Measurements from ENCODE around the gene ZFP36L2. TPM values are rescaled to one million over a fixed set of nuclear protein-coding genes. Genes with fewer than 3 reads are reported as not detected.

Gene ZFP36L2
- total and polyA plus RNA-seq, 9 of the 15 experiments (the other 6 are each of a cell fraction or from before 2014, with no cell fraction given) = 4.1 to 60.6 (median 20.3) TPM

DNA sequence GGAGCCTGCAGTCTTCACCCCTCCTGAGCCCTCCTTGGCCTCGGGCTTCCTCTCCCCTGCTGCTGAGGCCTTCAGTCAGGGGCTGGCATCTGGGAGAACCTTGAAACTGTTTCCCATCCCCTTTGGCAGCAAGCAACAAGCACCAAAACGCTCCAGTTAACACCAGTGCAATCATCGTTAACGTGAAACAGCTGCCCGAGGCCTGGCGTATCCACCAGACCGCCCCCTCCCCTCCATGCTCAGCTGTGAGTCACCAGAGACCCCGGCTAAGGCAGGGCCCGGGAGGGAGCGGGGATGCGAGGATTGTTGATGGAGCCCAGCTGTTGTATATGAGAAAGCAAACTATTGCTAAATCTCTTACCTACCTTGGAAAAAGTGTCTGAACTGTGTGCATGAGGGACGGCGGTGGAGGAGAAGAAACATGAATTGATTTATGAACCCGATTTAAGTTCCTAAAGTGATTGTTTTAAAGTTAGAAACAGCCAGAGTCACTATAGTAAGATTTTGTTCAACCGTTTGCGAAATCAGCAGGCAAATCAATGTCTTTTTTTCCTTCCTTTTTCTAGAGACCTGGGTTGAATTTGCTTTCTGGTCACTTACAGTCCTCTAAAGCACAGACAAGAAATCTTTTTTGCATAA is 5.2 kb downstream of the ZFP36L2 start (continued):
- TF ChIP-seq ZNF175 (CRISPR knock-in tag; IDR thresholded peaks at IDR 0.05; ENCODE audit: low read depth) (no peak), RBFOX2 (IDR thresholded peaks at IDR 0.05; ENCODE audit: low read depth, low read length) (peak; percentile 63), MLLT1 (IDR thresholded peaks at IDR 0.05) (peak in 1 of 2 experiments; percentile 65; a peak in 2 of 4 replicates), JUND (IDR thresholded peaks at IDR 0.05; ENCODE audit: borderline replicate concordance, low read depth, low read length) (peak; percentile 59; the same call in 1 of the 2 replicates), JUND (tag; IDR thresholded peaks at IDR 0.05; ENCODE audit: borderline replicate concordance, low read depth, low read length) (no peak; the same call in 2 of the 3 replicates), ZBTB7A (IDR thresholded peaks at IDR 0.05; ENCODE audit: borderline replicate concordance, control insufficient read depth, low read depth, low read length) (peak; percentile 89), GATAD2B (IDR thresholded peaks at IDR 0.05; ENCODE audit: borderline replicate concordance) (no peak), HOMEZ (CRISPR knock-in tag; IDR thresholded peaks at IDR 0.05) (no peak), RBM22 (IDR thresholded peaks at IDR 0.05; ENCODE audit: low read depth, low read length, poor library complexity, severe bottlenecking) (peak; percentile 25), ELF4 (CRISPR knock-in tag; IDR thresholded peaks at IDR 0.05) (peak; percentile 8; the same call in 1 of the 2 replicates), EGR1 (conservative IDR thresholded peaks at IDR 0.05) (0 out of 2 replicates have a peak, but pooled peaks have one; percentile 21), BCLAF1 (IDR thresholded peaks at IDR 0.05; ENCODE audit: borderline replicate concordance in 1 of 2, control insufficient read depth in 1 of 2, low read depth in 2 of 2, low read length in 1 of 2) (0 out of 4 replicates have a peak, but pooled peaks of 1 of the 2 experiments have one; percentile 29), ZNF589 (CRISPR knock-in tag; IDR thresholded peaks at IDR 0.05; ENCODE audit: low read depth) (0 out of 2 replicates have a peak, but pooled peaks have one; percentile 54), RB1 (IDR thresholded peaks at IDR 0.05; ENCODE audit: low read depth) (0 out of 2 replicates have a peak, but pooled peaks have one; percentile 26), CXXC5 (CRISPR knock-in tag; IDR thresholded peaks at IDR 0.05) (0 out of 2 replicates have a peak, but pooled peaks have one; percentile 22)
- TF ChIP-seq, protein P1, sequence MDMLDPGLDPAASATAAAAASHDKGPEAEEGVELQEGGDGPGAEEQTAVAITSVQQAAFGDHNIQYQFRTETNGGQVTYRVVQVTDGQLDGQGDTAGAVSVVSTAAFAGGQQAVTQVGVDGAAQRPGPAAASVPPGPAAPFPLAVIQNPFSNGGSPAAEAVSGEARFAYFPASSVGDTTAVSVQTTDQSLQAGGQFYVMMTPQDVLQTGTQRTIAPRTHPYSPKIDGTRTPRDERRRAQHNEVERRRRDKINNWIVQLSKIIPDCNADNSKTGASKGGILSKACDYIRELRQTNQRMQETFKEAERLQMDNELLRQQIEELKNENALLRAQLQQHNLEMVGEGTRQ (CRISPR knock-in tag; IDR thresholded peaks at IDR 0.05) = no peak
- TF ChIP-seq, protein P2, sequence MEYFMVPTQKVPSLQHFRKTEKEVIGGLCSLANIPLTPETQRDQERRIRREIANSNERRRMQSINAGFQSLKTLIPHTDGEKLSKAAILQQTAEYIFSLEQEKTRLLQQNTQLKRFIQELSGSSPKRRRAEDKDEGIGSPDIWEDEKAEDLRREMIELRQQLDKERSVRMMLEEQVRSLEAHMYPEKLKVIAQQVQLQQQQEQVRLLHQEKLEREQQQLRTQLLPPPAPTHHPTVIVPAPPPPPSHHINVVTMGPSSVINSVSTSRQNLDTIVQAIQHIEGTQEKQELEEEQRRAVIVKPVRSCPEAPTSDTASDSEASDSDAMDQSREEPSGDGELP (CRISPR knock-in tag; IDR thresholded peaks at IDR 0.05; ENCODE audit: borderline replicate concordance) = 0 out of 2 replicates have a peak, but pooled peaks have one; percentile 23

All from K562 (cell line).